NCI-H1105 treated with DMSO at 0.1 percent for 48 hours (cell line): ENCODE data around the gene DCLRE1C.
"Not testable (repeated sequence)": the region's sequence is repeated elsewhere in the genome, so short reads cannot be mapped to it uniquely, and the experiment has no call there.

Experiments used
- DNase-seq: peaks from one replicate; lab custom pipeline; 2025; lab: John Stamatoyannopoulos, UW

The DCLRE1C gene

GRCh38 chr10:14880229-14880628 is 73.7 kb downstream of the DCLRE1C start:
- DNase-seq: no peak

- no peak for DNase-seq
Observed at GRCh38 chr10:14879928-14880193, 74.0 kb downstream of the DCLRE1C start.

- DNase-seq: no peak
Observed at GRCh38 chr10:14879124-14879927, 74.6 kb downstream of the DCLRE1C start.

- DNase-seq: peak; percentile 79
Observed at GRCh38 chr10:14878266-14879123, 75.4 kb downstream of the DCLRE1C start, which contains the start of gene SUV39H2. SUV39H2 (plus strand) TSS chr10:14878866; CDS start chr10:14878889, 23 bp downstream.

GRCh38 chr10:14876764-14877163 is 77.1 kb downstream of the DCLRE1C start:
- DNase-seq: no peak

- no peak for DNase-seq
Observed at GRCh38 chr10:14875941-14876340, 78.0 kb downstream of the DCLRE1C start.

- DNase-seq: no peak
Observed at GRCh38 chr10:14873090-14873760, 80.7 kb downstream of the DCLRE1C start.

- DNase-seq: not testable (repeated sequence)
Observed at GRCh38 chr10:14864871-14865270, 89.0 kb downstream of the DCLRE1C start.

- not testable (repeated sequence) for DNase-seq
Observed at GRCh38 chr10:14864466-14864865, 89.4 kb downstream of the DCLRE1C start.

GRCh38 chr10:14860791-14861190 is 93.1 kb downstream of the DCLRE1C start:
- no peak for DNase-seq

- no peak for DNase-seq
Observed at GRCh38 chr10:14859775-14860174, 94.1 kb downstream of the DCLRE1C start.

GRCh38 chr10:14859043-14859442 is 94.9 kb downstream of the DCLRE1C start:
- DNase-seq: no peak

- no peak for DNase-seq
Observed at GRCh38 chr10:14858338-14858960, 95.4 kb downstream of the DCLRE1C start.

- no peak for DNase-seq
Observed at GRCh38 chr10:14855453-14855852, 98.4 kb downstream of the DCLRE1C start.

GRCh38 chr10:14852236-14852635 is 101.7 kb downstream of the DCLRE1C start:
- DNase-seq: no peak
